K562 (cell line): ENCODE data around the gene HRH1. TPM values are rescaled to one million over a fixed set of nuclear protein-coding genes. Genes with fewer than 3 reads are reported as not detected.
A peak's percentile ranks its signal among the peaks of the same experiment; 100 is the strongest.

Experiments
- CBX2 ChIP-seq: fragments of 200-600 bp; sonication (generic); IDR thresholded peaks from one replicate; pipeline ENCODE4 v1.6.1; 2012; ENCODE audit warnings: mild to moderate bottlenecking, low read length, inconsistent platforms; ENCODE audit not compliant: insufficient read depth, poor library complexity, severe bottlenecking
- CHAMP1 ChIP-seq: fragments of 450-650 bp; IDR thresholded peaks from 2 replicates; pipeline ENCODE4 v1.6.1; 2016; ENCODE audit warnings: mild to moderate bottlenecking
- CLOCK ChIP-seq: fragments of 250-450 bp; sonication (Bioruptor Pico); IDR thresholded peaks from 2 replicates; pipeline ENCODE4 v1.4.0; 2020; ENCODE audit warnings: mild to moderate bottlenecking, moderate library complexity, borderline replicate concordance
- DACH1 ChIP-seq: fragments of 450-650 bp; IDR thresholded peaks from 2 replicates; pipeline ENCODE4 v1.6.1; 2018; ENCODE audit not compliant: partially characterized antibody
- FOXK2 ChIP-seq, 2 experiments: fragments of 450-650 bp; IDR thresholded peaks in 1 of 2; conservative IDR thresholded peaks in 1 of 2; 2 replicates each; pipeline ENCODE4 v1.6.1; 2016; ENCODE audit warnings: low read depth in 2 of 2, mild to moderate bottlenecking in 1 of 2
- HDAC1 ChIP-seq, 2 experiments: fragments of 450-650 bp; IDR thresholded peaks; 2 replicates each; pipeline ENCODE4 v1.6.1; 2016 to 2017; ENCODE audit warnings: inconsistent platforms in 1 of 2, mild to moderate bottlenecking in 1 of 2, moderate library complexity in 1 of 2
- MEF2A ChIP-seq: IDR thresholded peaks from 2 replicates; pipeline ENCODE4 v1.6.1; 2011; ENCODE audit warnings: low read depth, mild to moderate bottlenecking, low read length, moderate library complexity; ENCODE audit not compliant: control insufficient read depth
- PURB ChIP-seq: sonication (generic); formaldehyde crosslinking; IDR thresholded peaks from 2 replicates; pipeline ENCODE4 v1.9.0; 2021; ENCODE audit warnings: low read depth, mild to moderate bottlenecking, missing genetic modification reagents
- TFE3 ChIP-seq: fragments of 450-650 bp; formaldehyde crosslinking; IDR thresholded peaks from 2 replicates; pipeline ENCODE4 v1.4.0; 2020; ENCODE audit warnings: mild to moderate bottlenecking, mixed read lengths
- ZKSCAN3 ChIP-seq: fragments of 250-450 bp; sonication (Bioruptor Pico); IDR thresholded peaks from 2 replicates; pipeline ENCODE4 v1.4.0; 2020
- ZZZ3 ChIP-seq: fragments of 450-650 bp; IDR thresholded peaks from 2 replicates; pipeline ENCODE4 v1.6.1; 2016; ENCODE audit warnings: antibody characterized with exemption, mild to moderate bottlenecking, moderate library complexity
- polyA plus RNA-seq, 8 experiments: library from polyadenylated mRNA; depleted of rRNA in 4 of 8; stranded (reverse) in 5 of 8; unstranded in 3 of 8; fragments of >200 nt; fragmentation: Nextera tagmentation in 2 of 8; fragmentation: Illumina TruSeq in 1 of 8; extraction: Ambion mirVana in 2 of 8; extraction: Trizol in 1 of 8; gene quantifications; 2 replicates each; pipeline versions ENCODE4 v1.2.1 to v1.2.3, GENCODE V29; 2011 to 2014; ENCODE audit warnings: inconsistent platforms in 1 of 8, missing spikeins in 1 of 8
- total RNA-seq, 7 experiments: library from RNA; depleted of rRNA in 6 of 7; stranded (reverse); fragments of >200 nt in 6 of 7; fragmentation: Illumina TruSeq in 2 of 7; extraction: Trizol in 2 of 7; gene quantifications; 2 replicates each; pipeline versions ENCODE4 v1.2.1 to v1.2.3, GENCODE V29; 2011 to 2021; ENCODE audit warnings: low replicate concordance in 1 of 7

The HRH1 gene
- total and polyA plus RNA-seq, 9 of the 15 experiments (the other 6 are each of a cell fraction or from before 2014, with no cell fraction given): 0.03 to 0.15 (median 0.06) TPM; not detected in 1

- TF ChIP-seq TFE3 (CRISPR knock-in tag) (no peak), HDAC1 (IDR thresholded peaks at IDR 0.05) (peak in 1 of 2 experiments; percentile 19; a peak in 1 of 4 replicates), DACH1 (no peak), FOXK2 (conservative IDR thresholded peaks at IDR 0.05 in 1 of 2, IDR thresholded peaks at IDR 0.05 in 1 of 2; ENCODE audit: low read depth in 2 of 2) (no peak; a peak in 1 of 4 replicates), ZKSCAN3 (CRISPR knock-in tag) (no peak), PURB (CRISPR knock-in tag) (no peak), ZZZ3 (no peak), CHAMP1 (0 out of 2 replicates have a peak, but pooled peaks have one; percentile 26), CBX2 (no peak), CLOCK (CRISPR knock-in tag) (no peak), MEF2A (no peak)
Observed at GRCh38 chr3:11288786-11289637, 134.7 kb downstream of the HRH1 start (continued).
